Body of pancreas (tissue), 4 donors: ENCODE measurements around the gene UBE2B.

Source experiments
- CTCF ChIP-seq, 7 experiments: fragments of 450-650 bp in 4 of 7; fragments of 200-600 bp in 3 of 7; sonication (generic) in 3 of 7; IDR thresholded peaks; one replicate each; pipeline ENCODE4 v1.5.1; 2016 to 2019; ENCODE audit warnings: antibody characterized with exemption in 7 of 7
- POLR2A ChIP-seq, 3 donors: fragments of 450-650 bp; IDR thresholded peaks; one replicate each; pipeline ENCODE4 v1.6.1; 2016; ENCODE audit warnings: antibody characterized with exemption in 3 of 3, mild to moderate bottlenecking in 2 of 3

GRCh38 chr5:134345996-134346395 is 25.4 kb upstream of the UBE2B start:
- TF ChIP-seq CTCF (IDR thresholded peaks at IDR 0.05), result no peak
- TF ChIP-seq POLR2A (IDR thresholded peaks at IDR 0.05), result no peak
